ENCODE data around the gene IL2RG.

IL2RG gene

DNA sequence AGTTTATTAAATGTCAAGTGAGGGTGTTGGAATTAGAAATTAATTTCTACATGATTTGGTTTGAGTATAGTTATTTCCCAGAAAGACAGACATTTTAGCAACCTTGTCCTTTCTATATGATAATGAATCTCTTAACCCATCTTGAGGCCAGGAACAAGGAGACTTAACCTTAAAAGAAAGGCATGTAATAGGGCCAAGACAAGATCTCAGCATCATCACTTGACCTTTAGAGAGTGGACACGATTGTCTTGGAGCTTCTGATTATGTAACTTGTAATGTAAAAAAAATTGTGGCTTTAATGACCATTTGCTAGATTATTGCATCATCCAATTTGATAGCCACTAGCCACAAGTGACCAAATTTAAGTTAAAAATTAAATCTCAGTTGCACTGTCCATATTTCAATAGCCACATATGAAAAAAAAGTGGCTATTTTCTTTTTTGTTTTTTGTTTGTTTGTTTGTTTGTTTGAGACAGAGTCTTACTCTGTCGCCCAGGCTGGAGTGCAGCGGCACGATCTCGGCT is 29.2 kb downstream of the IL2RG start:
- DNase-seq (ENCODE audit: extremely low spot score, insufficient read length, low read depth): no peak
- FAIRE-seq: no peak

DNA sequence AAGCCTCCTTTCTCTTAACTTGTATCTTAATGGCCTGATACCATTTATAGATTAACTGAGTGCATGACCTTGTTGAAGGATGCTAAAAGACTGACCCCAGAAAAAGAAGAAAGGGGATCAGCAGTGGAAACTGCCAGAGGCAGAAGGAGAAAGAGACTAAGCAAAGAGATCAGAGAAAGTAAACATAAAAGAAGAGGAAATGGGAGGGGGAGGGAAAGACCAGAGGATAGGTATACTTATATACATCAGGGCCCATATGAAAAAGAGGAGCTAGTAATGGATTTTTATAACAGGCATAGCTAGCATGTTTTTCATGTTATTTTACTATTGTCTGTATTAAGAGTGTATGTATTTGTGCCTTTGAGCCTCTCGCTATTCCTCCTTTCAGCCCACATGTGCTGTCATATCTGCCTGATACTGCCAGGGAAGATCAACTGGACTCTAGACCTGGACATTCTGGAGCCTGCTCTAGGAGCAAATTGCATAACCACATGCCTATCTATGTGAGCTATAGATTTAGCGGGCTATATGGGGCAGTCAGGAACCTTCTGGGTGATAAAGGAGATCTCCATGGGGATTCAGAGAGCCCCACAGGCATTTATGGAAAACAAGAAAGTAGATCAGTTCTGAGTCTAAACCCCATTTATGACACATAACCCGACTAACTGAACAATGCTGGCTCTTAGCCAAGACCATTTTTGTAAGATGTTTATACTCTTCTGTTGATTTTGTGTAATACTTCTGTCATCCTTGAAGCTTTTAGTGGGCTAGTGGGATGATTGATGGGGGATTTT is 29.9 kb downstream of the IL2RG start:
- DNase-seq (ENCODE audit: extremely low spot score, insufficient read length, low read depth): no peak
- no peak for FAIRE-seq

DNA sequence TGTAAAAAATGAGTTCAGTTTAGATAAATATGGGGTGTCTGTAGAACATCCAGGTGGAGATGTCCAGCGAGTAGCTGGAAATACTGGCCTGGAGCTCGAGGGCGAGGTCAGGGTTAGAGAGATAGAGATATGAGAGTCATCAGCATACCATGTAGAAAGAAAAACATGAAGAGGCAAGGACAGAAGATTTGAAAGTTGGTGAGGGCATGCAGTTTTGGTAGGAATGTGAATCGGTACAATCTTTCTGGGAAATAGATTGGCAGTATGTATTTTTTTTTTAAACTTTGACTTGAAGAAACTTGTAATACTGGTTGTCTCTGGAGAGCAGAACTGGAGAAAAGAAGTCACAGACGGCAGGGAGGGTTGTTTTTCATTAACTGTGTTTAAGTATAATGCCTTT is 40.8 kb downstream of the IL2RG start:
- FAIRE-seq (peak; percentile 44), DNase-seq (ENCODE audit: extremely low spot score, insufficient read length, low read depth) (no peak)

DNA sequence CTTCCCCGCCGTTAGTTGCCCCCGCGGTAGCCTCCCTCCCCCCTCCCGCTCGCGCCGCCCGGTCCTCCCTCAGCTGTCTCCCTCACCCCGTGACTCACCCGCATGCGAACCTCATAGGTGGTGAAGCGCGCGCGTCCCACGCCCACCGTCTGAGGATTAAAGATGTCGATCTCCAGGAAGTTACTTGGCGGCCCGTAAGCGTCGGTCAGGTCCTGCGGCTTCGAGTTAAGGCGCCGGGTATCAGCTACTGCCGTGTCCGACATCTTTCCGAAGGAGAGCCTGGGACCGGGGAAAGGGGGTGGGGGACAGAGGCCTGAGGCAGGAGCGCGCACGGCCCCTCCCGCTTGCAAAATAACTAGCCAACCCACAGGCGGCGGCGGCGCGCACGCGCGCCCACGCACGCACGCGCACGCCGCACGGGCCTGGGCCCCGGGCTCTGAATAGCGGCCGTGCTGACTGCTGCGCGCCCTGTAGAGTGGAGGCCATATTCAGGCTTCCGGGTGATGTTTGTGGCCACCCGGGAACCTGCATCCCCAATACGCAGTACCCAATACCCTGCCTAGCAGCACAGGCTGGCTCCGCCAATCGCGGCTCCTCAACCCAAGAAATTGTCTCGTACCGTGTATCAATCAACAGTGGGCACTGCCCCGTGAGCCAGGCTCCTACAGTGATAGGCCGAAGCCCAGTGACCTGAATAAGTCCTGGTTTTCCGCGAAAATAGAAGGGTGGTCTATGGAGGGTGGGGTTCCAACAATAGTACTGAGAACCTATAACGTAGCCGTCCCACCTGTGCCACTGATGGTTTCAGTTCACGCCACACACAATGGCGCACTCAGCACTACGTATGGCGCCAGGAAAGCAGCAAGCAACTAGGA is 43.1 kb downstream of the IL2RG start, which contains the start of gene SNX12:
SNX12 (minus strand) TSS at position 291 of the 875 bp plus-strand sequence; CDS start at position 263, 28 bp downstream.
- FAIRE-seq (peak; percentile 99), DNase-seq (ENCODE audit: extremely low spot score, insufficient read length, low read depth) (peak; percentile 69)

DNA sequence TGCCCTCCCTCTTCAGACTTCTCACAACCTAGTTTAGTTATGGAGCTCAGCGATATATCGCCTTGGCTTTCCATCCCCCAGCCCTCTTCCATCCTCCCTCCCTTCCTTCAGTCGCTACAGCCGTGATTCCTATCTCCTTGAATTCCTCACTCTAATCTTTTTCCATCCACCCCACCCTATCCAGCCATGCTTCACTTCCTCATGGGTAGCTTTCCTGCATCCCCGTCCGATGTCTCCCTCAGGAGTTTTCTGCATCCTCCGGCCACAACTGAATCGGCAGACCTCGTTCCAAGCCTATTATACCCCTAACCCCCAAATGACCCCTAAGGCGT is 43.7 kb downstream of the IL2RG start:
- DNase-seq (ENCODE audit: extremely low spot score, insufficient read length, low read depth) (no peak), FAIRE-seq (no peak)

DNA sequence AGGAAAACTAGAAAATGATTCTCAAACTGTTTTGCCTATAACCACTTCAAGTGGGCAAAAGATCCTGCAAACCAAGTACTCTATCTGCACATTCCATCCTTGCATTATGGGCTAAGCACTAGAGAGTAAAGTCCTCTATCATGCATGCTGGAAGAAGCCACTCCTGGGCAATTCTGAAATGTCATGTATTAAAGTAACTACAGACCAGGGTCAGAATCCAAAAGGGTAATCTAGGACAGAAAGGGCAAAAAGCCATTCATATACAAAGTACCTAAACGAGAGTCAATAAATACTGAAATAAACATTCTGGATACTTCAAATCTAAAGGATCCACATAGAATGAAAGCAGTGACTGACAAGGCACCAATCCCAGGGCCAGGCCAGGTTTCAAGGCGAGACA is 44.3 kb downstream of the IL2RG start:
- DNase-seq (ENCODE audit: extremely low spot score, insufficient read length, low read depth) (no peak), FAIRE-seq (peak; percentile 9)

DNA sequence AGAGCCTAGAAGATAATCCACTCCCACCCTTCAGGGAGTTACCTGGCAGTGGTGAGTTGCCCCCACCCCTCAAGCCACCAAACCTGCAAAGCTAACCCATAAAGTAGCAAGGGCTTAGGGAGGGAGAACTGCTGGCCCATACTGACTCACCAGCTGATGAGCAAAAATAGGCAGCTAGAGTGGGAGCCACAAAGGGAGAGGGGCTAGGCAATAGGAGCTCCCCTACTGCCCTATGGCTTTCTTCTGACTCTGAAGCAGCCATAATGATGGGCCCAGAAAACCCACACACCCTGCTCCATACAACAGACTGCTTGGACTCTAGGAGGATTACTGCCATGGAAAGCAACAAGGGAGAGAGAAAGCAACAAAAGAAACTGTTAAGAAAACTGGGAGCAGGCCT is 51.2 kb downstream of the IL2RG start:
- DNase-seq (ENCODE audit: extremely low spot score, insufficient read length, low read depth): no peak
- no peak for FAIRE-seq

DNA sequence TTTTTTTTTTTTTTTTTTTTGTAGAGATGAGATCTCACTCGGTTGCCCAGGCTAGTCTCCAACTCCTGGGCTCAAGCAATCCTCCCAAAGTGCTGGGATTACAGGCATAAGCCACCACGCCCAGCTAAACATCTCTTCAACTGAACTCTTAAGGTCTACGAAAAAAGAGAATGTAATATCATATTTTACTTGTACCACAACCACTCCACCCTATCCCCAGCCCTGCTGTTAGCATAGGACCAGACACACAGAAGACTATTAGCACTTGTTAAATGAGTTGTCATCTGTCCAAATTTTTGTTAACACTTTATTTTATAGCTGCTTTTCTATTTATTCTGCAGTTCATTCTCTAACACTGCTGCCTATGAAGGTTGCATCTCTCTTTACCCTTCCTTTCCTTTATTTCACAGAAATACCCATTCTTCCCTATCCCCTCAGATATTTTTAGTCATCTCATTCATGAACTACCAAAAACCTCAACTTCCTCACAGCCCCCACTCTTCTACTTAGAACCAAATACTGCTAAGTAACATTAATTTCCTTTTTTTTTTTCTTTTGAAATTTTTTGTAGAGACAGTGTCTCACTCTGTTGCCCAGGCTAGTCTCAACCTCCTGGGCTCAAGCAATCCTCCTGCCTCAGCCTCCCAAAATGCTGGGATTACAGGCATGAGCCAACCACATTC is 53.4 kb downstream of the IL2RG start:
- DNase-seq (ENCODE audit: extremely low spot score, insufficient read length, low read depth) (no peak), FAIRE-seq (no peak)
